PFSK-1 (cell line): ENCODE measurements around the gene NFKBIE.

Experiments used
- FOXP2 ChIP-seq: optimal IDR thresholded peaks from 2 replicates; pipeline ENCODE3; 2011; ENCODE audit warnings: borderline replicate concordance, control low read depth, inconsistent platforms; ENCODE audit not compliant: insufficient read depth; ENCODE audit errors: extremely low read length, extremely low read depth
- POLR2AphosphoS5 ChIP-seq: IDR thresholded peaks from 2 replicates; pipeline ENCODE4 v1.6.1; 2012; ENCODE audit warnings: low read depth, mild to moderate bottlenecking, control low read depth, low read length, moderate library complexity
- REST ChIP-seq, 2 experiments: IDR thresholded peaks; 2 replicates each; pipeline versions ENCODE4 v1.6.1 to v1.8.0; 2011 to 2012; ENCODE audit warnings: low read depth in 2 of 2, low read length in 2 of 2, control low read depth in 1 of 2, inconsistent platforms in 1 of 2, mild to moderate bottlenecking in 1 of 2, moderate library complexity in 1 of 2; ENCODE audit not compliant: insufficient read depth in 1 of 2
- TAF1 ChIP-seq: IDR thresholded peaks from 2 replicates; pipeline ENCODE4 v1.6.1; 2012; ENCODE audit warnings: low read length, control low read depth, borderline replicate concordance; ENCODE audit not compliant: insufficient read depth

GRCh38 chr6:44233567-44234100, 31.7 kb downstream of the NFKBIE start:
- no peak for TF ChIP-seq POLR2AphosphoS5
- no peak for TF ChIP-seq REST (IDR thresholded peaks at IDR 0.05; ENCODE audit: insufficient read depth in 1 of 2, low read depth in 2 of 2, low read length in 2 of 2)
- no peak for TF ChIP-seq TAF1
- no peak for TF ChIP-seq FOXP2
